IMR-90 (cell line): ENCODE measurements around the gene TPX2.

Experiments
- POLR2A ChIP-seq: IDR thresholded peaks from 2 replicates; pipeline ENCODE4 v1.6.1; 2012; ENCODE audit warnings: mild to moderate bottlenecking, low read depth, low read length
- RFX5 ChIP-seq: IDR thresholded peaks from 2 replicates; pipeline ENCODE4 v1.8.0; 2012; ENCODE audit warnings: low read depth, mild to moderate bottlenecking, low read length, moderate library complexity

- TF ChIP-seq POLR2A (no peak), RFX5 (no peak)
Observed at GRCh38 chr20:31784354-31785044, 45.4 kb downstream of the TPX2 start.
